Activated naive CD4-positive, alpha-beta T cell treated with anti-CD3 and anti-CD28 coated beads, Interleukin-2, amount 50 U/mL, for 72 hours (primary cell): ENCODE measurements around the gene CLIP4. TPM values are rescaled to one million over a fixed set of nuclear protein-coding genes. Genes with fewer than 3 reads are reported as not detected.

Source experiments
- ATAC-seq, 2 donors: fragments of 150-1000 bp; cut with Tn5 transposase; 2 replicates each; pipeline ENCODE4 v1.10.0; 2021; ENCODE audit warnings: mild to moderate bottlenecking in 2 of 2, moderate library complexity in 2 of 2
- DNase-seq, 2 donors: peaks; one replicate each; pipeline ENCODE4 v3.0.0; 2021 to 2022; ENCODE audit warnings: low spot score in 2 of 2
- H3K27ac Mint-ChIP-seq, 2 donors: one replicate each; pipeline ENCODE4 v1.8.0; 2022; ENCODE audit warnings: mild to moderate bottlenecking in 2 of 2, mixed read lengths in 2 of 2
- H3K36me3 Mint-ChIP-seq, 2 donors: one replicate each; pipeline ENCODE4 v1.8.0; 2022; ENCODE audit warnings: mixed read lengths in 2 of 2
- H3K9me3 Mint-ChIP-seq, 2 donors: one replicate each; pipeline ENCODE4 v1.8.0; 2022; ENCODE audit warnings: mixed read lengths in 2 of 2
- total RNA-seq, 2 donors: library from RNA; stranded (reverse); gene quantifications; one replicate each; pipeline ENCODE4 v1.2.3, GENCODE V29; 2022

Gene CLIP4, protein sequence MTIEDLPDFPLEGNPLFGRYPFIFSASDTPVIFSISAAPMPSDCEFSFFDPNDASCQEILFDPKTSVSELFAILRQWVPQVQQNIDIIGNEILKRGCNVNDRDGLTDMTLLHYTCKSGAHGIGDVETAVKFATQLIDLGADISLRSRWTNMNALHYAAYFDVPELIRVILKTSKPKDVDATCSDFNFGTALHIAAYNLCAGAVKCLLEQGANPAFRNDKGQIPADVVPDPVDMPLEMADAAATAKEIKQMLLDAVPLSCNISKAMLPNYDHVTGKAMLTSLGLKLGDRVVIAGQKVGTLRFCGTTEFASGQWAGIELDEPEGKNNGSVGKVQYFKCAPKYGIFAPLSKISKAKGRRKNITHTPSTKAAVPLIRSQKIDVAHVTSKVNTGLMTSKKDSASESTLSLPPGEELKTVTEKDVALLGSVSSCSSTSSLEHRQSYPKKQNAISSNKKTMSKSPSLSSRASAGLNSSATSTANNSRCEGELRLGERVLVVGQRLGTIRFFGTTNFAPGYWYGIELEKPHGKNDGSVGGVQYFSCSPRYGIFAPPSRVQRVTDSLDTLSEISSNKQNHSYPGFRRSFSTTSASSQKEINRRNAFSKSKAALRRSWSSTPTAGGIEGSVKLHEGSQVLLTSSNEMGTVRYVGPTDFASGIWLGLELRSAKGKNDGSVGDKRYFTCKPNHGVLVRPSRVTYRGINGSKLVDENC
- total RNA-seq = 10 to 100 TPM; 19.7 to 27.7 TPM

DNA sequence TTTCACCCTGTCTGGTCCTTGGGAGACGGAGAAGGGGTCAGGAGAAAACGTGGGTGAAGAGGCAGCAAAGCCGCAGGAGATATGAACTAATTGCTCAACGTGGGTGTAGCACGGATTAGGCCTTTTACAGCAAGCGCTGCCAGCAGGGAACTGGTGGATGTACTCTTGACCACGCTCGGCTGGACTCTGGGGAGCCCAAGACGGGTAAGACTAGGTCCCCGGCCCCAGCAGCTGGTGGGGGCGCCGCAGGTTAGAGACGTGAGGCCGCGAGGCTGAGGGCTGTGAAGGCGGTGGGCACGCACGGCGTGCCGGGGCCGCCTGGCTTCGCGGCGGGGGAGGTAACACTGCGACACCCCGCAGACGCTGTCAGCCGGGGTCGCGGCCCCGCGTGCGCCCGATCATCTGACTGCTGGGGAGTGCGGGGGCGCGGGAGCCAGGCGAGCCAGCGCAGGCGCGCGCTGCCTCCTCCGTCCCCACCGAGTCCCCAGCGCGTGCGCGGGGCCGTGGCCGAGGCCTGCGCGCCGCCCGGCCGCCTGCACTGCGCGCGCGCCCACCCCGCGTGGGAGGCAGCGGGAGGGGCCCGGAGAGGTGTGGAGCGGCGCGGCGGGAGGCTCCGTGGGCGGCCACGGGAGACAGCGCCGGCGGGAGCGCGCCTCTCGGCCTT, at the start of gene CLIP4:
Gene CLIP4 (plus strand): TSS at position 470 of the 664 bp plus-strand sequence. CDS start 5,974 bp downstream, outside the sequence.
- DNase-seq (peak; percentile 63 to 71), ATAC-seq (peak; percentile 70 to 73)
- Mint-ChIP-seq H3K36me3 (peaks cover under 1 to 14% of the 10 kb centered on the region in 2 donors), H3K9me3 (no peaks in the 10 kb centered on the region), H3K27ac (peak within 1 kb of the TSS; percentile 94 to 95)

DNA sequence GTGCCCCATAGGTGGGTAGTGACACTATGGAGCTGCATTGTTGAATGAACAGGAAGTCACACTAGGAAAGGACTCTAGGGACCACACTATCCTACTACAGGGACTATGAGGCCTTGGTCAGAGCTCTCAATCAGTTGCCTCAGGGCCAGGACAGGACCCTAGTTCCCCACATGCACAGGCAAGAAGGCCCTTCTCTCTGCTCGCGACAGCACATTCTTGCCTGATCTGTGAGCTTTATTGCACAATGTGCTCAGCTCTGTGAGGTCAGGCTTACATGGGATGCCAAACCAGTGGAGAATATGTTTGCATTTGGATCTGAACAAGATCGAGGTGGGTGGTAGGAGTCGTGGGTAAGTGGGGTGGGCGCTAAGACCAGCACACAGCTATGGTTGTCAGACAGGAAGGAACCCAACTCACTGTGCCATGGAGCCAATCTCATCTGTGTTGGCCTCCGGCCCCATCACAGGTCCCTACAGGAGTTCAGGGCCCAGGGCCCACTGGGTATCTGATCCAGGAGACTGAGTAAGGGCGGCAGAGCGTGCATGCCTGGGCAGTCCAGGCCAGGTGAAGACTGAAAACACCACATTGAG, 48.8 kb upstream of the CLIP4 start:
- DNase-seq = no peak
- ATAC-seq = no peak
- H3K27ac Mint-ChIP-seq = no peak overlapping the region
- no peaks in the 10 kb centered on the region for H3K36me3 Mint-ChIP-seq
- no peaks in the 10 kb centered on the region for H3K9me3 Mint-ChIP-seq

DNA sequence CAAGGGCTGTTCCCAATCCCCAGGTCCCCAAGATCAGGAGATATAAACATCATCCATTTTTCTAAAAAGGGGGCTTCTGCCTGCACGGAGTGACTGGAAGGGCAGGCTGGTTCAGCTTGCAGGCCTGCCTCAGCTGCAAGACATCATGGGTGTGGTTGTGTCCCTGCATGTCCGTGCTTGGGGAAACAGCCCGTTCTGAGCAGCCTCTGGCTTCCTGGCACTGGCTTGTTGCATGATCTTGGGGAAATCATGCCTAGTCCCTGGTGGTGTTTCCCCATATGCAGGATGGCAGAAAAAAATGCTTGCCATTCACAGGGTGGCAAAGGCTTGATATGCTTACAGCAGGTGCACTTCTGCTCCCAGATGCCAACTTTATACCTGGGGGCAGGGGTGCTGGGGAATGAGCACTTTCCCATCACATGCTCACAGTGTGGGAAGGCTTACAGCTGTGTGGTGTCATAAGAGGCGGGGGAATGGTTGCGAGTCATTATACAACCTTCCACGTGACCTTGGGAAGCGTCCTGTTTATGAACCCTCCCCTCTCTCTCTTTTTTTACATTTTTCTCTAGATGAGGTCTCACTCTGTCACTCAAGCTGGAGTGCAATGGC, 48.1 kb upstream of the CLIP4 start:
- H3K27ac Mint-ChIP-seq = no peak overlapping the region
- ATAC-seq = no peak
- no peaks in the 10 kb centered on the region for H3K36me3 Mint-ChIP-seq
- H3K9me3 Mint-ChIP-seq = no peaks in the 10 kb centered on the region
- no peak for DNase-seq

DNA sequence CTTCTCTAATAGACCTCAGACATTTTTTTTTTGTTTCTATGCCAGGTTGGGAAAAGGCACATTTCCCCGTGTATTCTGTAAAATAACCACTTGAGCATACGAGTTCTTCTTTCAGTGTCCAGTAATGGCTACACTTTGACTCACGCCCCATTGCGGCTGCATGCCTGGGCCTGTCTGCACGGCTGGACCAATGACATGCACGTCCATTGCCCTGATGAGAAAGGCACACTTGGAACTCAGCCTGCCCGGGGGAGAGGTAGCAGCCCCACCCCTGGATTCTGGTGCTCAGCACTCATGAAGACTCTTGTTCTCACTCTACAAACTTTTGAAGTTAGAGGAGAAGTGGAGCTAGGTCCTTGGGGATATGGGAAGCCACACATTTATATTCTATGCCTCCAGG, 46.7 kb upstream of the CLIP4 start:
- no peak overlapping the region for H3K27ac Mint-ChIP-seq
- DNase-seq (no peak), ATAC-seq (no peak)
- H3K9me3 Mint-ChIP-seq = no peaks in the 10 kb centered on the region
- H3K36me3 Mint-ChIP-seq = no peaks in the 10 kb centered on the region

DNA sequence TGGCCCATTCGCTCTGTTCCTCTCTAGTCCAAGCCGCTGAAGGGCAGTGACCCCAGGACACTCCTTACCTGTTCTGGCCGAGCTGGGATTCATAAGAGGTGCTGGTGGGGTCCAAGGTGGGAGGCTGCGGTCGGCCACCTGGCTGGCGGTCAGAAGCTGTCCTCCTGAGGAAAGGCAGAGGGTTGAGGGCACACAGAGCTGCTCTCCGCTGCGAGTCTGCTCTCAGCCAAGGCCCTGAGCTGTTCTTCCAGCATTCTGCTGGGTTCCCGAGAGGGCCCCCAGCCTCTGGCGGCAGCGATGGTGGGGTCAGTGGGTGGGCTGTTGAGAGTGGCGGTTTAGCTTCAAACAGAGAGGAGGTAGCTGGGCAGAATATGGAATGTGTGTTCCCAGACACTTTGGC, 44.7 kb upstream of the CLIP4 start:
- Mint-ChIP-seq H3K9me3 (no peaks in the 10 kb centered on the region), H3K27ac (no peak overlapping the region), H3K36me3 (no peaks in the 10 kb centered on the region)
- ATAC-seq = no peak
- no peak for DNase-seq

DNA sequence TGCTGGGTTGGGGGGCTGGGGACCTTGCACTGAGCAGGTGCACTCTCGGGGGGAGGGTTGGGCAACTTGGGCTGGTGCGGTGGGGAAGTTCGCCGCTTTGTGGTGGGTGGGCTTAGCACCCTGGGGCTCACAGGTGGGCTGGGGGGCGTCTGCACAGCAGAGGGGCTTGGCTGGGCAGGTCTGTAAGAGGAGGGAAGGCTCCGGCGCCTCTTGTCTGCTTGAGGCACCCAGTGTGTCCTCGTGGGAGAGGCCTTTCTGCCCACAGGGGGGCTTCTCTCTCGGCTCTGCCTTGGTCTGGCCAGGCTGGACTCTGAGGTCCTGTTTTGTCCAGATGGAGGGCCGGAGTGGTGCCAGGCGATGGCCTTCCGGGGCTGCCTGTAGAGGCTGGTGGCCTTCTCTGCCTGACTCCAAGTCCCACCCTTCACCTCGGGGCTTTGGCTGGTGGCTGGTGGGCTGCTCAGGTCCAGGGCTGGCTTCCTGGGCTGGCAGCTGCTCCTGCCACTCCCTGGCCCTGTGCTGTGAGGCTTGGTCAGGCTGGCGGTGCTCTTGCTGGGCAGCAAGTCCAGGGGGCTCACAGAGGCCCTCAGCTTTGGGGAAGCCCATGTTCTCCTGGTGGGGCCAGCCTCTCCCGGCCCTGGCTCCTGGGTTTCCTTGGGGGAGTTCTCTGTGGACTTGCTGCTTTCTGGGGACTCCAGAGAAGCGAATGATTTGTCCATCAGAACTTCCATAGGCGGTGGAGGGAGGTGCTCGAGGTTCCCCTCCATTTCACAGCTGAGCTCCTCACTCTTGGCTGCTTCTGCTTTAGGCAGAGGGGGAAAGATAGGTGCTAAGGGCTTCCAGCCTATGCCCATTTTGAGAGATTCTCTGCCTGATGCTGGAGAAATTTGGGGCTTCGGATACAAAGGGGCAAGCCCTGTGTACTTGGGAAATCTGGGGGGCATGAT, 43.9 kb upstream of the CLIP4 start:
- H3K9me3 Mint-ChIP-seq = no peaks in the 10 kb centered on the region
- H3K36me3 Mint-ChIP-seq = no peaks in the 10 kb centered on the region
- DNase-seq (no peak), ATAC-seq (no peak)
- H3K27ac Mint-ChIP-seq = no peak overlapping the region

DNA sequence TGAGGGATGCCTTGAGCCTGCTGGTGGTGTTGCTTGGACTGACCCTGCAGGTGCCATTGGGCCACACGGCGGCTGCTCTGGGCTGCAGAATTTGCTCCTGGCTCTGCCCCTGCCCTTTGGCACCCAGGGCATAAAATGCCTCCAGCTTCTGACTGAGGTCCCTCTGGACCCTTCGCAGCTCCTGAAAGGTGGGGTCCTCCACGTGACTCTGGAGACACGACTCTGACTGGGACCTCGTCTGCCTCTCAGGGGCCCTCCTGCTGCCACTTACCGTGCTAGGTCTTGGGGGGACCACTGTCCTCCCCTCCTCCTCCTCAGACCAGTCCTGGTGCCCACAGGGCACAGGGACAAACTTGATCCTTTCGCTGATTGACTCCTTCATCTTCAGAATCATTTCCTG, 43.0 kb upstream of the CLIP4 start:
- H3K36me3 Mint-ChIP-seq = no peaks in the 10 kb centered on the region
- DNase-seq = no peak
- no peaks in the 10 kb centered on the region for H3K9me3 Mint-ChIP-seq
- peak overlapping the region in 1 of 2 donors; percentile 9 for H3K27ac Mint-ChIP-seq
- ATAC-seq = no peak

DNA sequence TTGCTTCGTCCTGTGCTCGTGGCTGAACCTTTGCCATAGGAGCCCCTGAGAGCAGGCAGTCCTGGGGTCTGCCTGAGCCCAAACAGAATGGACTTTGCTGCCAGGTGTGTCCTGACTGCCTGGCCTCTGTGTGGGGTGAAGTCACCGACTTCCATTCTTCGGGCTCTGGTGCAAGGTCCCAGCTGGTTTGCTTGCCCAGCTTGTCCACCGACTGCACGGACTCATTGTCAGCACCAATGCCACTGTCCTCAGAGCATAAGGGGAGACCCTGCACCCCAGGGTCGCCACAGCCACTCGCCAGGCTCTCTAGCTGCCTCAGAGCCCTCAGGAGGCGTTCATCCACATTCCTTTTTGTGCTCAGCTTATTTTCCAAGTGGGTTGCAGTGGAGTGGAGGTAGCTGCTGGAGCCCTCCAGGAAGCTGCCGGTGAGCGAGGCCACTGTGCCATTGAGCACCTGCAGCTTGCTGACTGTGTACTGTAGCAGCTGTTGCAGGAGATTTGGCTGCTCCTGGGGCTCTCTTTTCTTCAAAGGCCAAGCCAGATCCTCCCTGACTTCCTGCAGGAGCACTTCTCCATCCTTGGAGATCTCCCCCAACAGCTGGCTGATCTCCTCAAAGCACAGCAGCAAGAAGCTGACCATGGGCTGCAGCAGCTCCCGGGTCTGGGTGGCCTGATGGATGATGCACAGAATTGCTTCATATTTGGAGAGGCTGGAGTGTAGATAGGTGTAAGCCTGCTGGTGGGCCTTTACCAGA, 42.1 kb upstream of the CLIP4 start:
- no peaks in the 10 kb centered on the region for H3K36me3 Mint-ChIP-seq
- DNase-seq = no peak

DNA sequence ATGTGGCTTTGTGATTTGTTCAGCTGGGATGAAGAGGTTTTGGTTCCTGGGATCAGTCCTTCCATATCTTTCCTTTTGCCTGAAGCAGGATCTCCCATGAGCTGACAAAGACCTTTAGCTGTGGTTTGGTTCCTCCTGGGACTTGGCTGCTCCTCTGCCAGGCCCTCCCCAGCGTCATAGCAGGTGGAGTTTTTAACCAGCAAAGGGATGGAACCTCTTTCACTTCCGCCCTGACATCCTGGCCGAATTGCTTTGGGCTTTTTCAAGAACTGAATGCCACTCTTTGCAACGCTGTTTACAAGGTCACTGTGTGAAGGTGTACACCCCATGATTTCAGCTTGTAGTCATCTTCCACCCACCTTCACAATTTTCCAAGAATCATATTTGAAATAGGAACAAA, 41.3 kb upstream of the CLIP4 start:
- no peak for DNase-seq
- Mint-ChIP-seq H3K36me3 (no peaks in the 10 kb centered on the region), H3K9me3 (peaks cover 0 to under 1% of the 10 kb centered on the region in 2 donors), H3K27ac (no peak overlapping the region)
- no peak for ATAC-seq

More for the DNA sequence above, 42.1 kb upstream of the CLIP4 start:
- no peaks in the 10 kb centered on the region for H3K9me3 Mint-ChIP-seq
- peak overlapping the region in 1 of 2 donors; percentile 9 for H3K27ac Mint-ChIP-seq
- no peak for ATAC-seq

DNA sequence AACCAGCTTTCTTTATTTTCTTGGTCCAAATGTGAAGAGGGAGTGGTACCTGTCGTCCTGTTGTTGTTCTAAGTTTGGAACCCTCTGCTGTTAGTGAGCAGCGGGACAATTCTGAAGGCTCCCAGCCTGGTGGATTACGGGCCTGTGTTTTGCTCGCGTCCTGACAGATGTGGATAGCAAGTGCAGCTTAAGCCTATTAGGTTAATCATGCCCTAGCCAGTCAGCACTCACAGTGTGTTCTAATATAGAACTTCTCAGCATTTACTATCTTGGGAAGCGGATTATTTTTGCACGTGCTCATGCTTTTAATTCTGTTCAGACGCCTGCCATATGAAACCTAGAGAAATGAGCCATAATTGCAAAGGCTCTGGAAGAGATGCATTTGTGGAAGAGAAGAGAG, 40.8 kb upstream of the CLIP4 start, which contains the start of gene PCARE:
Gene PCARE (minus strand): TSS at position 113 of the 400 bp plus-strand sequence. CDS start 262 bp downstream, outside the sequence.
- Mint-ChIP-seq H3K9me3 (peaks cover 0 to 5% of the 10 kb centered on the region in 2 donors), H3K27ac (no peak within 1 kb of the TSS), H3K36me3 (no peaks in the 10 kb centered on the region)
- ATAC-seq (no peak), DNase-seq (no peak)

DNA sequence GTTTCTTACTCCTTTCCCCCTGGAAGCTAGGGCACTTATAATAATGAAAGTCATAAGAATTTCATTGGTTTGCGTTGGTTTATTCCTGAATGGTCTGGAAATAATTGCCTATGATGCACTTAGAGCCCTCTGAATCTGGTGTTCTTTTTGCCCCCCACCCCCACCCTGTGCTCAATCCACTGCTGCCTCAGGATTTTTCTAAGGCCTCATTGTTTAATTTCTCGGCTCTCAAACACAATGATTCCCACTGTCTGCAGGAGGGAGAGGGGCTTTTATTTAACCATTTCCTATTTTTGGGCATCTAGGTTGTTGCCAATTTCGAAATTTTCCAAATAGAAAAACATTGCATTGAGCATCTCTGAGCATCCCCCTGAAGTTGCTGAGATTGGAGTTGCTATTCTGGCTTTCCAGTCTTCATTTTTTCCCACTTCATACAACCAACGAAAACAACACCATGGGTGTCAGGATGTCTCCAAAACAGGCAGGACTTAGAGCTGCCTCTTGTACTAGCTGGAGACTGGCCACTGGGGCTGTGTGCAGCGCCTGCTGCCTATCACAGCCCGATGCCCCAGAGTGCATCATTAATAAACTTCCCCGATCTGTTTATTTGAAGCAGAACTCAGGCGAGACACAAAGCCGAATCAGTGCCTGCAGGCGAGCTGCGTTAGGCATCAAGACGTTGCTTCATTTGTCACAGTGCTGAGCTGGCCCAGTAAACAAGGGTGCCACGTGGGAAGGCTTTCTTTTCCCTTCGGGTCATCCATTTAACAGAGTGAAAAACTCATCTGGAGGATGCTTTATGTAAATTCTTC, 39.1 kb upstream of the CLIP4 start:
- Mint-ChIP-seq H3K27ac (no peak overlapping the region), H3K36me3 (peaks cover 0 to 8% of the 10 kb centered on the region in 2 donors), H3K9me3 (peaks cover 0 to 7% of the 10 kb centered on the region in 2 donors)
- DNase-seq (no peak), ATAC-seq (no peak)

DNA sequence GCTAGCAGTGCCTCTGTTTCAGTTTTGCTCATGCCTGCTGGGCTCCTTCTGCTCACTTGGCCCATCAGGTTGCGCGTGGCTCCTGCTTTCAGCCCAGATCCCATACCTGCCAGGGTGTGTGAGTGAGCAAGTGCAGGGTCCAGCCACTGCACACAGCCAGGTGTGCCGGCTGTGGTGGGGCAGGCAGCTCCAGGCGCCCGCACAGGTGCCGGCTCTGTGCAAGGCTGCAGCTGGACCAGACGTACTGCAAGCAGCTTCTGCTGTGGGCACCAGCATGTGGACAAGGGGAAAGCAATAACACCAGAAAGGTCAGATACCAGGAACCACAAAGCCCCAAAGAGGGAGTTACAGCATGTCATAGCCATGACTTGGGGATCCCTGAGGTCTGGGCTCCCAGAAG, 35.3 kb upstream of the CLIP4 start:
- peaks cover 0 to 8% of the 10 kb centered on the region in 2 donors for H3K36me3 Mint-ChIP-seq
- peaks cover 0 to 7% of the 10 kb centered on the region in 2 donors for H3K9me3 Mint-ChIP-seq
- ATAC-seq (no peak), DNase-seq (no peak)
- peak overlapping the region in 1 of 2 donors; percentile 14 for H3K27ac Mint-ChIP-seq

DNA sequence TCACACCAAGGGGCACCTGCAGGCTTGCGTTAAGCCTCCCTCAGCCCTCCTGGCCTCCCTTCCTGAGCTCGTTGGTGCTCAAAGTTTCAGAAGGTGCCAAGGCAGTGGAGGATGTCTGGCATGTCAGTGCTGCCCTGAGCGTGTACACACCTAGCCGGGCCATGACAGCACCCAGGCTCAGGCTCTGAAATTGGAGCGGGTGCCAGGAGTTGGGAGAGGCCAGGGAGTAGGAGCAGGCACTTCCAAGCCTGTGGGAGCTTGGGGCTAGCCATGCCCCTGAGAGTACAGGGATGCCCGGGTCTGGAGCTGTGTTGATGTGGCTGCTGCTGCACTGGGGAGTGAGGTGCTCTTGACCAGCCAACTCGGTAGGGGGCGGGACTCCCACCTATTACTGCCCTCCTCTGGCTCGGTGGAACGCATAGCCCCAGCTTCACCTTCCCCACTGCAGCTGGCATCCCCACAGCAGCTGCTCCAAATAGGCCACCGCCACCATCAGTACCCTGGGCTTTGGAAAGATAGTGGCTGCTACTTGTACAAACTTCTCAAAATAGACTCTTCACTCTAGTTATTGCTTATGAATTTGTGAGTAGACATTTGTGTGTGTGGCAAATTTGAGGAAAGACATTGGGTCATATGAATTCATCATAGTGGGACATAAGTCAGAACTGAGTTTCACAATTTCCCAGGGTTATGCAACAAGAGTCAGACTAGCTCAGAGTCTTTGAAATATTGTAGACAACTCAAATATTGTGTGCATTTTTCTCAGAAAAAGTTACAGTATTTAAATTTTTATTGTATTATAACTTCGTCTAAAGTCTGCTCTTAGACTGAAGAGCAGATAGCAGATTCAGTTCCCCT, 34.1 kb upstream of the CLIP4 start:
- DNase-seq = no peak
- ATAC-seq = no peak
- peaks cover 0 to 8% of the 10 kb centered on the region in 2 donors for H3K36me3 Mint-ChIP-seq
- H3K9me3 Mint-ChIP-seq = peaks cover 0 to 7% of the 10 kb centered on the region in 2 donors
- H3K27ac Mint-ChIP-seq = no peak overlapping the region
